ENCODE measurements around the gene CEACAM7. TPM values are rescaled to one million over a fixed set of nuclear protein-coding genes. Genes with fewer than 3 reads are reported as not detected.

The CEACAM7 gene
- total RNA-seq, 2 donors from 2014 or later: not detected

DNA sequence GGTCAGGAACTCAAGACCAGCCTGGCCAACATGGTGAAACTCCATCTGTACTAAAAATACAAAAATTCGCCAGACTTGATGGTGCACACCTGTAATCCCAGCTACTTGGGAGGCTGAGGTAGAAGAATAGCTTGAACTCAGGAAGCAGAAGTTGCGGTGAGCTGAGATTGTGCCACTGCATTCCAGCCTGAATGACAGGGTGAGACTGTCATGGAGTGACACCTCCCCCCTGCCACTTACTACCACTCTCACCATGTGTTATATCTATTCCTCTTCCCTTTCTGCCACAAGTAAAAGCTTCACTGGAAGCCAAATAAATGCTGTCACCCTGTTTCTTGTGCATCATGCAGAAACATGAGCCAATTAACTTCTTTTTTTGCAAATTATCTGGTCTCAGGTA, 50.6 kb downstream of the CEACAM7 start:
- Histone ChIP-seq H3K27ac (ENCODE audit: low read depth, low read length) (no peak overlapping the region), H3K36me3 (ENCODE audit: control insufficient read depth, insufficient read depth, low read length) (no peaks in the 10 kb centered on the region), H3K4me1 (ENCODE audit: control insufficient read depth, insufficient read depth, low read length) (no peaks in the 10 kb centered on the region), H3K9ac (ENCODE audit: extremely low read depth, low read length, poor library complexity, severe bottlenecking) (no peak overlapping the region), H3K27me3 (ENCODE audit: control insufficient read depth, insufficient read depth, low read length, poor library complexity, severe bottlenecking) (peaks cover 4% of the 10 kb centered on the region), H3K9me3 (ENCODE audit: control insufficient read depth, low read length) (no peaks in the 10 kb centered on the region), H3K4me3 (ENCODE audit: low read length) (no peak overlapping the region)
- Mint-ChIP-seq H3K36me3 (ENCODE audit: low read depth) (no peaks in the 10 kb centered on the region), H3K27me3 (ENCODE audit: insufficient read depth) (peaks cover 3% of the 10 kb centered on the region), H3K4me1 (no peaks in the 10 kb centered on the region), H3K27ac (no peak overlapping the region), H3K4me3 (no peak overlapping the region), H3K9me3 (peaks cover 91% of the 10 kb centered on the region)
- DNase-seq: no peak
- WGBS, 2 experiments (ENCODE audit: insufficient coverage in 1 of 2, insufficient read length in 1 of 2): 30 to 55% methylated on average over 2 of the region's 2 CpGs
- TF ChIP-seq, protein P1, sequence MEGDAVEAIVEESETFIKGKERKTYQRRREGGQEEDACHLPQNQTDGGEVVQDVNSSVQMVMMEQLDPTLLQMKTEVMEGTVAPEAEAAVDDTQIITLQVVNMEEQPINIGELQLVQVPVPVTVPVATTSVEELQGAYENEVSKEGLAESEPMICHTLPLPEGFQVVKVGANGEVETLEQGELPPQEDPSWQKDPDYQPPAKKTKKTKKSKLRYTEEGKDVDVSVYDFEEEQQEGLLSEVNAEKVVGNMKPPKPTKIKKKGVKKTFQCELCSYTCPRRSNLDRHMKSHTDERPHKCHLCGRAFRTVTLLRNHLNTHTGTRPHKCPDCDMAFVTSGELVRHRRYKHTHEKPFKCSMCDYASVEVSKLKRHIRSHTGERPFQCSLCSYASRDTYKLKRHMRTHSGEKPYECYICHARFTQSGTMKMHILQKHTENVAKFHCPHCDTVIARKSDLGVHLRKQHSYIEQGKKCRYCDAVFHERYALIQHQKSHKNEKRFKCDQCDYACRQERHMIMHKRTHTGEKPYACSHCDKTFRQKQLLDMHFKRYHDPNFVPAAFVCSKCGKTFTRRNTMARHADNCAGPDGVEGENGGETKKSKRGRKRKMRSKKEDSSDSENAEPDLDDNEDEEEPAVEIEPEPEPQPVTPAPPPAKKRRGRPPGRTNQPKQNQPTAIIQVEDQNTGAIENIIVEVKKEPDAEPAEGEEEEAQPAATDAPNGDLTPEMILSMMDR (conservative IDR thresholded peaks at IDR 0.05): no peak

DNA sequence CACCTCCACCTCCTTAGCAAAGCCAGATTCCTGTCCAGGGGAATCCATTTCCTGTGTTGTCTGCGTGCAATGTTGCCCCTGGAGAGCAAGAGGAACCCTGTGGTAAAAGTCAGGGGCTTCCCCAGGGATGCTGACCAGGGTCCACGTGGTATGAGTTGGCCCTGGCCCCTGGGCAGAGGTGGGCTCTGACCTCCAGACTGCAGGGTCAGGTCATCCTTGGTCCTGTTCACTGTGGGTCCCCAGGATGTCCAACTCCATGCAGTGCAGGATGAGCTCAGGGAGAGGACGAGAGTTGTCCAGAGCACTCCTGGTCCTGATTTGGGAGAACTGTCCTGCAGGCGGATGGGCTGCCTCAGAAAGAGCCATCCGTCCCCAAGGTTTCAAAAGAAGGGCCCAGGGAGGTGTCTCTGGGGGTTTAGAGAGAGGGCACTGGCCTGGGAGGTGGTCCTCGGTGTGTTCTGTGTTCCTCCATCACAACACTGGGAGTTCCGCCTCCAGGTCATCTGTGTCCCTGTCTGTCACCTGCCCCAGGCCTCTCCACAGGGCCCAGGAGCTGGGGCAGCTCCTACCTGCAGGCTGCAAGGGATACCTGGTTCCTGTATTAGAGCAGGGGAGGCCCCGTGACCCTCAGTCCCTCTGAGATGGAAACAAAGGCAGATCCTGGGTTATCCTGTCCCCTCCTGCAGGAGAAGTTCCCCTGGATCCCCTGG, 59.9 kb downstream of the CEACAM7 start:
- Histone ChIP-seq H3K4me3 (ENCODE audit: low read length) (no peak overlapping the region), H3K27me3 (ENCODE audit: control insufficient read depth, insufficient read depth, low read length, poor library complexity, severe bottlenecking) (no peaks in the 10 kb centered on the region), H3K9me3 (ENCODE audit: control insufficient read depth, low read length) (peaks cover 8% of the 10 kb centered on the region), H3K9ac (ENCODE audit: extremely low read depth, low read length, poor library complexity, severe bottlenecking) (no peak overlapping the region), H3K27ac (ENCODE audit: low read depth, low read length) (no peak overlapping the region), H3K4me1 (ENCODE audit: control insufficient read depth, insufficient read depth, low read length) (no peaks in the 10 kb centered on the region), H3K36me3 (ENCODE audit: control insufficient read depth, insufficient read depth, low read length) (no peaks in the 10 kb centered on the region)
- WGBS, 2 experiments (ENCODE audit: insufficient coverage in 1 of 2, insufficient read length in 1 of 2): 58 to 62% methylated on average over 1 to 8 of the region's 8 CpGs
- no peaks in the 10 kb centered on the region for H3K27me3 Mint-ChIP-seq (ENCODE audit: insufficient read depth)
- no peak overlapping the region for H3K27ac Mint-ChIP-seq
- no peaks in the 10 kb centered on the region for H3K36me3 Mint-ChIP-seq (ENCODE audit: low read depth)
- H3K9me3 Mint-ChIP-seq: peaks cover 91% of the 10 kb centered on the region
- H3K4me1 Mint-ChIP-seq: no peaks in the 10 kb centered on the region
- DNase-seq: peak; percentile 18
- H3K4me3 Mint-ChIP-seq: no peak overlapping the region
- TF ChIP-seq, protein P1 (conservative IDR thresholded peaks at IDR 0.05): no peak

DNA sequence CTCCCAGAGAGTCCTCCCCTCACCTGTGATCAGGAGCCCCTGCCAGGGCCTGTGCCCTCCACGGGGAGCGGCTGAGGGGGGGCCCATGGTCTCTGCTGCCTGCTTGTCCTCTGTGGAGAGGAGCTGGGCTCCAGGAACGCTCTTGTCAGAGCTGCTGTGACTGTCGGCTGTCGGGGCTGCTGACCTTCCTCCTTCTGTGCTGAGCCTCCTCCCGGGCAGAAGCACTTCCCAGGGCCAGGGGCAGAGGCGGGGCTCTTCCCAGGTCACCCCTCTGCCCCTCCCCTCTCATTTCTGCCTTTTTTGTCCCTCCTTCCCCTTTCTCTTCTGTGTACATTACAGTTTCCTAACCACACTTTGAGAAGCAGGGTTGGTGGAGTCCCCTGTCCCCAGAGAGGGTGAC, 61.2 kb downstream of the CEACAM7 start, which contains the start of gene CEACAM4:
TSS of gene CEACAM4 (minus strand) at position 198 of the 400 bp plus-strand sequence. CDS start at position 87, 111 bp downstream.
- Histone ChIP-seq H3K4me3 (ENCODE audit: low read length) (no peak within 1 kb of the TSS), H3K27me3 (ENCODE audit: control insufficient read depth, insufficient read depth, low read length, poor library complexity, severe bottlenecking) (no peaks in the 10 kb centered on the region), H3K36me3 (ENCODE audit: control insufficient read depth, insufficient read depth, low read length) (no peaks in the 10 kb centered on the region), H3K27ac (ENCODE audit: low read depth, low read length) (no peak within 1 kb of the TSS), H3K9ac (ENCODE audit: extremely low read depth, low read length, poor library complexity, severe bottlenecking) (no peak within 1 kb of the TSS), H3K4me1 (ENCODE audit: control insufficient read depth, insufficient read depth, low read length) (no peaks in the 10 kb centered on the region), H3K9me3 (ENCODE audit: control insufficient read depth, low read length) (peaks cover 8% of the 10 kb centered on the region)
- WGBS, 2 experiments (ENCODE audit: insufficient coverage in 1 of 2, insufficient read length in 1 of 2): 60 to 66% methylated on average over 2 to 7 of the region's 7 CpGs
- Mint-ChIP-seq H3K27ac (no peak within 1 kb of the TSS), H3K4me3 (no peak within 1 kb of the TSS), H3K27me3 (ENCODE audit: insufficient read depth) (no peaks in the 10 kb centered on the region), H3K4me1 (no peaks in the 10 kb centered on the region), H3K9me3 (peaks cover 93% of the 10 kb centered on the region), H3K36me3 (ENCODE audit: low read depth) (no peaks in the 10 kb centered on the region)
- peak; percentile 20 for DNase-seq
- TF ChIP-seq, protein P1 (conservative IDR thresholded peaks at IDR 0.05): no peak
